SK-N-SH (cell line): ENCODE data around the gene TSKS. TPM values are rescaled to one million over a fixed set of nuclear protein-coding genes. Genes with fewer than 3 reads are reported as not detected.

Experiments
- CTCF ChIA-PET: fragments of 300-600, 350-600 bp; formaldehyde crosslinking; extraction: SDS; loops from one replicate; lab custom pipeline; 2021; lab: Yijun Ruan, JAX
- POLR2A ChIA-PET: fragments of 350-600 bp; sonication (Branson Sonifier 250); formaldehyde crosslinking; extraction: SDS; loops from one replicate; lab custom pipeline; 2020; ENCODE audit warnings: antibody characterized with exemption, inconsistent platforms; lab: Yijun Ruan, JAX
- DNase-seq: peaks from one replicate; pipeline ENCODE4 v3.0.0; 2012
- H2AFZ ChIP-seq: fragments of 200-600 bp; sonication (generic); 2 replicates; pipeline ENCODE4 v1.8.1; 2016; ENCODE audit warnings: antibody characterized with exemption, mild to moderate bottlenecking, low read depth
- H3F3A ChIP-seq: fragments of 200-600 bp; sonication (generic); replicated peaks from 2 replicates; pipeline ENCODE3; 2016; ENCODE audit warnings: antibody characterized with exemption, mild to moderate bottlenecking; ENCODE audit not compliant: insufficient read depth
- H3K27ac ChIP-seq, 2 experiments: fragments of 200-500 bp in 1 of 2; fragments of 200-600 bp in 1 of 2; sonication (Bioruptor generic) in 1 of 2; sonication (generic), shearing (Covaris generic) in 1 of 2; 2 replicates each; pipeline versions ENCODE4 v1.5.1 to v1.6.1; 2014 to 2016; ENCODE audit warnings: low read depth in 2 of 2, inconsistent platforms in 1 of 2, low read length in 1 of 2, mild to moderate bottlenecking in 1 of 2, mixed read lengths in 1 of 2
- H3K27me3 ChIP-seq: fragments of 200-600 bp; sonication (generic), shearing (Covaris generic); 2 replicates; pipeline ENCODE4 v1.6.1; 2016; ENCODE audit warnings: mixed run types; ENCODE audit not compliant: insufficient read depth
- H3K36me3 ChIP-seq, 2 experiments: fragments of 200-500 bp in 1 of 2; fragments of 200-600 bp in 1 of 2; sonication (Bioruptor generic) in 1 of 2; sonication (generic) in 1 of 2; replicated peaks in 1 of 2; 2 replicates each; pipeline versions ENCODE3 to v1.5.1; 2014 to 2016; ENCODE audit warnings: low read length in 1 of 2, mild to moderate bottlenecking in 1 of 2; ENCODE audit not compliant: insufficient read depth in 2 of 2, control insufficient read depth in 1 of 2
- H3K4me1 ChIP-seq, 2 experiments: fragments of 200-500 bp in 1 of 2; fragments of 200-600 bp in 1 of 2; sonication (Bioruptor generic) in 1 of 2; sonication (generic), shearing (Covaris generic) in 1 of 2; 2 replicates each; pipeline versions ENCODE4 v1.5.1 to v1.6.1; 2014 to 2016; ENCODE audit warnings: low read depth in 1 of 2, low read length in 1 of 2, mixed run types in 1 of 2; ENCODE audit not compliant: insufficient read depth in 2 of 2, control insufficient read depth in 1 of 2
- H3K4me2 ChIP-seq: fragments of 200-600 bp; sonication (generic), shearing (Covaris generic); 2 replicates; pipeline ENCODE4 v1.6.1; 2017; ENCODE audit warnings: mixed run types
- H3K4me3 ChIP-seq, 2 experiments: fragments of 200-500 bp in 1 of 2; fragments of 200-600 bp in 1 of 2; sonication (Bioruptor generic) in 1 of 2; sonication (generic), shearing (Covaris generic) in 1 of 2; 2 replicates each; pipeline versions ENCODE4 v1.5.1 to v1.8.1; 2014 to 2016; ENCODE audit warnings: low read depth in 2 of 2, inconsistent platforms in 1 of 2, low read length in 1 of 2, mild to moderate bottlenecking in 1 of 2, mixed read lengths in 1 of 2, moderate library complexity in 1 of 2
- H3K79me2 ChIP-seq: fragments of 200-600 bp; sonication (generic); 2 replicates; pipeline ENCODE4 v1.8.1; 2017; ENCODE audit warnings: mild to moderate bottlenecking; ENCODE audit not compliant: insufficient read depth
- H3K9ac ChIP-seq: fragments of 200-600 bp; sonication (generic); 2 replicates; pipeline ENCODE4 v1.6.1; 2017; ENCODE audit warnings: mixed run types
- H3K9me2 ChIP-seq: fragments of 200-600 bp; sonication (generic); 2 replicates; pipeline ENCODE4 v1.6.1; 2017; ENCODE audit warnings: mixed run types
- H3K9me3 ChIP-seq: fragments of 200-600 bp; sonication (generic); 2 replicates; pipeline ENCODE4 v1.6.1; 2017; ENCODE audit warnings: mixed run types, mild to moderate bottlenecking, moderate library complexity
- H4K20me1 ChIP-seq: fragments of 200-600 bp; sonication (generic); 2 replicates; pipeline ENCODE4 v1.6.1; 2017; ENCODE audit warnings: mild to moderate bottlenecking, mixed run types; ENCODE audit not compliant: insufficient read depth
- CHD2 ChIP-seq: fragments of 150-350 bp; IDR thresholded peaks from 2 replicates; pipeline ENCODE4 v1.6.1; 2018; ENCODE audit warnings: low read length; ENCODE audit not compliant: partially characterized antibody
- CTCF ChIP-seq: fragments of 200-600 bp; sonication (generic); IDR thresholded peaks from 2 replicates; pipeline ENCODE4 v1.6.1; 2017; ENCODE audit warnings: antibody characterized with exemption, mild to moderate bottlenecking, moderate library complexity
- ELF1 ChIP-seq: IDR thresholded peaks from 2 replicates; pipeline ENCODE4 v1.4.0; 2012
- EZH2phosphoT487 ChIP-seq: fragments of 200-600 bp; sonication (generic); IDR thresholded peaks from 2 replicates; pipeline ENCODE4 v1.6.1; 2017; ENCODE audit warnings: low read depth, mixed run types, mild to moderate bottlenecking, antibody characterized with exemption, moderate library complexity, borderline replicate concordance
- FOXM1 ChIP-seq: IDR thresholded peaks from 2 replicates; pipeline ENCODE4 v1.4.0; 2012; ENCODE audit warnings: low read depth, mild to moderate bottlenecking
- PBX3 ChIP-seq: IDR thresholded peaks from 2 replicates; pipeline ENCODE4; 2012
- RCOR1 ChIP-seq: fragments of 150-350 bp; IDR thresholded peaks from 2 replicates; pipeline ENCODE4 v1.6.1; 2017; ENCODE audit warnings: antibody characterized with exemption, low read length
- SMC3 ChIP-seq: IDR thresholded peaks from 2 replicates; pipeline ENCODE4 v1.6.1; 2012; ENCODE audit warnings: low read depth, low read length, improper control_type of control experiment
- TAF1 ChIP-seq: IDR thresholded peaks from 2 replicates; pipeline ENCODE4 v1.6.1; 2012; ENCODE audit warnings: low read depth, mild to moderate bottlenecking, low read length, moderate library complexity, borderline replicate concordance
- TEAD4 ChIP-seq: IDR thresholded peaks from 2 replicates; pipeline ENCODE4 v1.4.0; 2012; ENCODE audit warnings: mild to moderate bottlenecking, borderline replicate concordance; ENCODE audit not compliant: insufficient read depth
- YY1 ChIP-seq: IDR thresholded peaks from 2 replicates; pipeline ENCODE4 v1.4.0; 2012; ENCODE audit warnings: low read depth, mild to moderate bottlenecking
- WGBS: methylation state at CpG from one replicate; pipeline ENCODE4 v1.1.6; 2017; ENCODE audit warnings: low lambda C conversion rate; 5-methylcytosine and 5-hydroxymethylcytosine counted together
- polyA plus RNA-seq, 3 experiments: library from polyadenylated mRNA; depleted of rRNA; stranded (reverse); fragments of >200 nt; gene quantifications; 2 replicates each; pipeline ENCODE4 v1.2.3, GENCODE V29; 2012

Gene TSKS
- polyA plus RNA-seq, 1 of the 3 experiments (the other 2 are of a cell fraction) = not detected

DNA sequence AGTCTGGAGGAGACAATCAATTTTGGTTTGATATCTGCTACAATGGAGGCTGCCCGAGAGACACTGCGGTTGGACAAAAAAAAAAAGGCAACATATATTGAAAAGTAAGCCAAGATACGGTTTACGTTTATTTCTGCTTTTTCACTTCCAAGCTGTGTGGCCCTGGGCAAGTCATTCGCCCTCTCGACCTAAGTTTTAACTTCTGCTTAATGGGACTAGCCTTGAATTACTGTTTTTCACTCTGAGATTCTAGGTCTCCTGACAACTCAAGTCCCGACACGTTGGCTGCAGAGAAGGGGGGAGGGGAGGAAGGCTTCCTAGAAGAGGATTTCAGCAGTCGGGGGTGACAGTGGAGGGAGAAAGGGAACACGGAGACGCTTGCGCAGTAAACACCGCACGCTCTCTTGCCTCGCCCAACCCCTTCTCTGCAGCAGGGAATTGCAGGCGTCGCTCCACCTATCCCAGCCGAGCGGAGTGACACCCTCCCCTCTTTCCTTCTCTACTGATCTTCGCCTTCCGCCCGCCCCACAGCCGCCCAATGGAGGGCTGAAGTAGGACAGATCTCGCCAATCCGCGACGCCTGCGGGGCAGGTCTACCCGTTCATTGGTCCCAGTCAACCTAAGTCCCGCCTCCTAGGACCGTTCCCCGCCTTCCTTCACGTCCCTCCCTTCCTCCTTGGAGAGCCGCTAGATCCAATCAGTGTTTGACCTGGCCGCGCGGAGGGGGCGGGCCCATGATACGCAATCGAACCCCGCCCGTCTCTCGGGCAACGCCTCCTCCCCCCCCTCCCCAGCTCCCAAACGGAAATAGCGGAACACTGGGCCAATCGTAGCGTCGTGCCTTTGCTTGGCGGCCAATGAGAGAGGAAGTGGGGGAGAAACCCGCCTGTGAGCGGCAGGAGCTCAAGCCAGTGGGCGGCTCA, 3.2 kb upstream of the TSKS start (continued):
- no peak for TF ChIP-seq CTCF
- peak; percentile 19; the same call in 1 of the 2 replicates for TF ChIP-seq RCOR1
- TF ChIP-seq PBX3 = peak; percentile 99
- no peak for TF ChIP-seq YY1
- TF ChIP-seq FOXM1 = no peak
- TF ChIP-seq SMC3 = no peak
- TF ChIP-seq EZH2phosphoT487 = no peak
- peak; percentile 93 for TF ChIP-seq CHD2
- no peak for TF ChIP-seq TEAD4
- TF ChIP-seq TAF1 = peak; percentile 48; the same call in 1 of the 2 replicates

DNA sequence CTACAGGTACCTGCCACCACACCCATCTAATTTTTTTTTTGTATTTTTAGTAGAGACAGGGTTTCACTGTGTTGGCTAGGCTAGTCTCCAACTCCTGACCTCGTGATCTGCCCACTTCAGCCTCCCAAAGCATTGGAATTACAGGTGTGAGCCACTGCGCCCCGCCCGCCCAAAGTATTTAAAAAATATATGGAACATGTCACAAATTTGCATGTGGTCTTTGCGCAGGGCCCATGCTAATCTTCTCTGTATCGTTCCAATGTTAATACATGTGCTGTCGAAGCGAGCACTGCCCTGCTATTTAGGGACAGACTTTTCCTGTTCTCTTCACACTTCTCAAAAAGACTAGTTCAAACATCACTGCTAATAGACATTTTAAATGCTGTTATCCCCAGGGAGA, 1.2 kb upstream of the TSKS start:
- WGBS = 91% methylated on average over 8 of the region's 8 CpGs
- TF ChIP-seq ELF1 = no peak
- H3K4me3 ChIP-seq = no peak overlapping the region
- H3K9me2 ChIP-seq = no peaks in the 10 kb centered on the region
- no peaks in the 10 kb centered on the region for H3K9me3 ChIP-seq
- peaks cover 4% of the 10 kb centered on the region for H3F3A ChIP-seq
- no peak overlapping the region for H3K9ac ChIP-seq
- peaks cover 10 to 16% of the 10 kb centered on the region in 2 experiments; a peak in 2 of 4 replicates for H3K4me1 ChIP-seq
- no peak overlapping the region for H3K4me2 ChIP-seq
- ChIA-PET POLR2A (no interaction called here), CTCF (no interaction called here)
- H3K27me3 ChIP-seq = no peaks in the 10 kb centered on the region
- no peak for DNase-seq
- H2AFZ ChIP-seq = no peak overlapping the region
- 0 out of 2 replicates have a peak, but pooled peaks cover 5% of the 10 kb centered on the region for H4K20me1 ChIP-seq
- H3K79me2 ChIP-seq = peaks cover 25% of the 10 kb centered on the region
- no peaks in the 10 kb centered on the region for H3K36me3 ChIP-seq
- no peak overlapping the region for H3K27ac ChIP-seq
